ENCODE results near the gene DCXR.
"Not testable (repeated sequence)": the region's sequence is repeated elsewhere in the genome, so short reads cannot be mapped to it uniquely, and the experiment has no call there.

The DCXR gene

GRCh38 chr17:82043507-82043906 lies 6.0 kb upstream of the DCXR start:
- Mint-ChIP-seq H3K4me3 (no peak overlapping the region), H3K4me1 (ENCODE audit: low read depth) (peaks cover 7% of the 10 kb centered on the region), H3K27ac (no peak overlapping the region), H3K9me3 (ENCODE audit: low read depth) (no peaks in the 10 kb centered on the region), H3K27me3 (no peaks in the 10 kb centered on the region), H3K36me3 (no peaks in the 10 kb centered on the region)

GRCh38 chr17:82042649-82043048 lies 5.2 kb upstream of the DCXR start:
- H3K4me1 Mint-ChIP-seq (ENCODE audit: low read depth), result peaks cover 12% of the 10 kb centered on the region
- H3K27me3 Mint-ChIP-seq, result no peaks in the 10 kb centered on the region
- H3K9me3 Mint-ChIP-seq (ENCODE audit: low read depth), result no peaks in the 10 kb centered on the region
- H3K36me3 Mint-ChIP-seq, result no peaks in the 10 kb centered on the region
- no peak overlapping the region for H3K4me3 Mint-ChIP-seq
- no peak overlapping the region for H3K27ac Mint-ChIP-seq

- no peak overlapping the region for H3K27ac Mint-ChIP-seq
- no peaks in the 10 kb centered on the region for H3K36me3 Mint-ChIP-seq
- H3K9me3 Mint-ChIP-seq (ENCODE audit: low read depth), result no peaks in the 10 kb centered on the region
- peaks cover 11% of the 10 kb centered on the region for H3K4me1 Mint-ChIP-seq (ENCODE audit: low read depth)
- no peaks in the 10 kb centered on the region for H3K27me3 Mint-ChIP-seq
- H3K4me3 Mint-ChIP-seq, result no peak overlapping the region
These were observed 3.8 kb upstream of the DCXR start for GRCh38 chr17:82041144-82041814.

GRCh38 chr17:82039695-82040299 lies 2.3 kb upstream of the DCXR start:
- H3K27me3 Mint-ChIP-seq, result no peaks in the 10 kb centered on the region
- H3K27ac Mint-ChIP-seq, result no peak overlapping the region
- H3K4me3 Mint-ChIP-seq, result no peak overlapping the region
- peaks cover 3% of the 10 kb centered on the region for H3K36me3 Mint-ChIP-seq
- H3K9me3 Mint-ChIP-seq (ENCODE audit: low read depth), result no peaks in the 10 kb centered on the region
- H3K4me1 Mint-ChIP-seq (ENCODE audit: low read depth), result peaks cover 21% of the 10 kb centered on the region

GRCh38 chr17:82038796-82039409 lies 1.4 kb upstream of the DCXR start:
- H3K27me3 Mint-ChIP-seq; H3K27ac Mint-ChIP-seq; H3K36me3 Mint-ChIP-seq; H3K9me3 Mint-ChIP-seq (ENCODE audit: low read depth): not testable (repeated sequence)
- Mint-ChIP-seq H3K4me3 (peak overlapping the region; percentile 20), H3K4me1 (ENCODE audit: low read depth) (peaks cover 21% of the 10 kb centered on the region)

- H3K36me3 Mint-ChIP-seq, result peaks cover 3% of the 10 kb centered on the region
- H3K4me3 Mint-ChIP-seq, result peak overlapping the region; percentile 81
- H3K4me1 Mint-ChIP-seq (ENCODE audit: low read depth), result peaks cover 21% of the 10 kb centered on the region
These were observed 345 bp upstream of the DCXR start for GRCh38 chr17:82037889-82038195.

GRCh38 chr17:82036634-82037091 lies 834 bp downstream of the DCXR start:
- Mint-ChIP-seq H3K4me3 (peak overlapping the region; percentile 69), H3K27me3 (no peaks in the 10 kb centered on the region), H3K36me3 (peaks cover 3% of the 10 kb centered on the region), H3K4me1 (ENCODE audit: low read depth) (peaks cover 21% of the 10 kb centered on the region), H3K27ac (no peak overlapping the region), H3K9me3 (ENCODE audit: low read depth) (no peaks in the 10 kb centered on the region)

More at GRCh38 chr17:82037889-82038195, 345 bp upstream of the DCXR start:
- Mint-ChIP-seq H3K27me3 (no peaks in the 10 kb centered on the region), H3K27ac (peak overlapping the region; percentile 81), H3K9me3 (ENCODE audit: low read depth) (no peaks in the 10 kb centered on the region)

GRCh38 chr17:82035956-82036633 lies 1.4 kb downstream of the DCXR start:
- Mint-ChIP-seq H3K27me3 (no peaks in the 10 kb centered on the region), H3K27ac (no peak overlapping the region), H3K4me3 (peak overlapping the region; percentile 75), H3K4me1 (ENCODE audit: low read depth) (peaks cover 21% of the 10 kb centered on the region), H3K9me3 (ENCODE audit: low read depth) (no peaks in the 10 kb centered on the region), H3K36me3 (peaks cover 3% of the 10 kb centered on the region)

GRCh38 chr17:82035488-82035887 lies 2.0 kb downstream of the DCXR start:
- Mint-ChIP-seq H3K4me3 (peak overlapping the region; percentile 75), H3K36me3 (peaks cover 3% of the 10 kb centered on the region), H3K4me1 (ENCODE audit: low read depth) (peaks cover 21% of the 10 kb centered on the region), H3K27me3 (no peaks in the 10 kb centered on the region), H3K9me3 (ENCODE audit: low read depth) (no peaks in the 10 kb centered on the region), H3K27ac (peak overlapping the region; percentile 28)

- H3K27ac Mint-ChIP-seq, result no peak overlapping the region
- peak overlapping the region; percentile 17 for H3K4me3 Mint-ChIP-seq
- peaks cover 3% of the 10 kb centered on the region for H3K36me3 Mint-ChIP-seq
- peaks cover 24% of the 10 kb centered on the region for H3K4me1 Mint-ChIP-seq (ENCODE audit: low read depth)
- no peaks in the 10 kb centered on the region for H3K27me3 Mint-ChIP-seq
- no peaks in the 10 kb centered on the region for H3K9me3 Mint-ChIP-seq (ENCODE audit: low read depth)
These were observed 3.0 kb downstream of the DCXR start for GRCh38 chr17:82034371-82035011.

- Mint-ChIP-seq H3K36me3 (peaks cover 3% of the 10 kb centered on the region), H3K9me3 (ENCODE audit: low read depth) (no peaks in the 10 kb centered on the region), H3K4me1 (ENCODE audit: low read depth) (peaks cover 18% of the 10 kb centered on the region), H3K4me3 (peak overlapping the region; percentile 10), H3K27ac (no peak overlapping the region), H3K27me3 (no peaks in the 10 kb centered on the region)
These were observed 4.0 kb downstream of the DCXR start for GRCh38 chr17:82033359-82034085.

GRCh38 chr17:82031885-82032627 lies 5.4 kb downstream of the DCXR start:
- no peak overlapping the region for H3K27ac Mint-ChIP-seq
- H3K4me1 Mint-ChIP-seq (ENCODE audit: low read depth), result peaks cover 13% of the 10 kb centered on the region
- no peaks in the 10 kb centered on the region for H3K9me3 Mint-ChIP-seq (ENCODE audit: low read depth)
- peaks cover 3% of the 10 kb centered on the region for H3K36me3 Mint-ChIP-seq
- peak overlapping the region; percentile 30 for H3K4me3 Mint-ChIP-seq
- no peaks in the 10 kb centered on the region for H3K27me3 Mint-ChIP-seq

GRCh38 chr17:82031303-82031884 lies 6.1 kb downstream of the DCXR start, which contains the start of gene RAC3:
Gene RAC3 (plus strand): TSS chr17:82031678. CDS start chr17:82031762, 84 bp downstream.
- Mint-ChIP-seq H3K4me3 (peak within 1 kb of the TSS; percentile 82), H3K4me1 (ENCODE audit: low read depth) (peaks cover 13% of the 10 kb centered on the region), H3K27ac (no peak within 1 kb of the TSS), H3K27me3 (no peaks in the 10 kb centered on the region), H3K9me3 (ENCODE audit: low read depth) (no peaks in the 10 kb centered on the region), H3K36me3 (peaks cover 3% of the 10 kb centered on the region)

Data from activated naive CD8-positive, alpha-beta T cell (primary cell).